Liver (tissue), 3 donors: ENCODE results near the gene UQCC3.

Source experiments
- ATF3 ChIP-seq: IDR thresholded peaks from 2 replicates; pipeline ENCODE4 v1.6.1; 2016; ENCODE audit warnings: antibody characterized with exemption
- TAF1 ChIP-seq: conservative IDR thresholded peaks from 2 replicates; pipeline ENCODE4 v1.6.1; 2016; ENCODE audit warnings: antibody characterized with exemption, mild to moderate bottlenecking
- TF ChIP-seq, protein P1 (sequence below): fragments of 150-350 bp; IDR thresholded peaks from 2 replicates; pipeline ENCODE4 v1.5.1; 2017; ENCODE audit warnings: improper control_type of control experiment, low read depth, low read length; ENCODE audit not compliant: missing input control
- donor health status: healthy.
- donor health status: healthy.

- TF ChIP-seq TAF1 (no peak), ATF3 (no peak)
- TF ChIP-seq, protein P1, sequence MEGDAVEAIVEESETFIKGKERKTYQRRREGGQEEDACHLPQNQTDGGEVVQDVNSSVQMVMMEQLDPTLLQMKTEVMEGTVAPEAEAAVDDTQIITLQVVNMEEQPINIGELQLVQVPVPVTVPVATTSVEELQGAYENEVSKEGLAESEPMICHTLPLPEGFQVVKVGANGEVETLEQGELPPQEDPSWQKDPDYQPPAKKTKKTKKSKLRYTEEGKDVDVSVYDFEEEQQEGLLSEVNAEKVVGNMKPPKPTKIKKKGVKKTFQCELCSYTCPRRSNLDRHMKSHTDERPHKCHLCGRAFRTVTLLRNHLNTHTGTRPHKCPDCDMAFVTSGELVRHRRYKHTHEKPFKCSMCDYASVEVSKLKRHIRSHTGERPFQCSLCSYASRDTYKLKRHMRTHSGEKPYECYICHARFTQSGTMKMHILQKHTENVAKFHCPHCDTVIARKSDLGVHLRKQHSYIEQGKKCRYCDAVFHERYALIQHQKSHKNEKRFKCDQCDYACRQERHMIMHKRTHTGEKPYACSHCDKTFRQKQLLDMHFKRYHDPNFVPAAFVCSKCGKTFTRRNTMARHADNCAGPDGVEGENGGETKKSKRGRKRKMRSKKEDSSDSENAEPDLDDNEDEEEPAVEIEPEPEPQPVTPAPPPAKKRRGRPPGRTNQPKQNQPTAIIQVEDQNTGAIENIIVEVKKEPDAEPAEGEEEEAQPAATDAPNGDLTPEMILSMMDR = no peak
These were observed 36.9 kb downstream of the UQCC3 start for GRCh38 chr11:62708392-62708791.
